Activated naive CD4-positive, alpha-beta T cell treated with Interleukin-2 at 50 U/mL for 16 hours (primary cell): ENCODE data around the gene HOXC13.

Experiments
- DNase-seq: peaks from one replicate; pipeline ENCODE4 v3.0.0-alpha.2; 2020

The HOXC13 gene

GRCh38 chr12:53938326-53939140 lies at the start of gene HOXC13:
Gene HOXC13, plus strand, starts transcription at chr12:53938831. Its CDS starts 76 bp downstream, at chr12:53938907.
- peak; percentile 10 for DNase-seq

GRCh38 chr12:53890081-53890480 lies 48.5 kb upstream of the HOXC13 start:
- no peak for DNase-seq

GRCh38 chr12:53892762-53893395 lies 45.8 kb upstream of the HOXC13 start:
- DNase-seq, result no peak

GRCh38 chr12:53899230-53899629 lies 39.4 kb upstream of the HOXC13 start:
- DNase-seq, result no peak

GRCh38 chr12:53907103-53907502 lies 31.5 kb upstream of the HOXC13 start:
- DNase-seq, result no peak

GRCh38 chr12:53916788-53917655 lies 21.6 kb upstream of the HOXC13 start:
- no peak for DNase-seq

GRCh38 chr12:53924521-53925405 lies 13.9 kb upstream of the HOXC13 start:
- no peak for DNase-seq

GRCh38 chr12:53927220-53928029 lies 11.2 kb upstream of the HOXC13 start:
- DNase-seq, result no peak

GRCh38 chr12:53928054-53928835 lies 10.4 kb upstream of the HOXC13 start:
- DNase-seq, result no peak

- DNase-seq, result no peak
Observed at GRCh38 chr12:53929527-53929926, 9.1 kb upstream of the HOXC13 start.

- DNase-seq, result no peak
Observed at GRCh38 chr12:53930591-53931255, 7.9 kb upstream of the HOXC13 start.

- no peak for DNase-seq
Observed at GRCh38 chr12:53931844-53932581, 6.6 kb upstream of the HOXC13 start.

GRCh38 chr12:53932915-53933314 lies 5.7 kb upstream of the HOXC13 start:
- no peak for DNase-seq

GRCh38 chr12:53935383-53936341 lies 3.0 kb upstream of the HOXC13 start:
- no peak for DNase-seq

GRCh38 chr12:53937099-53937498 lies 1.5 kb upstream of the HOXC13 start:
- no peak for DNase-seq

GRCh38 chr12:53937596-53938325 lies 870 bp upstream of the HOXC13 start:
- DNase-seq, result no peak
